A549 treated with Hydrocortisone at 1 μM for 4 hours (cell line): ENCODE data around the gene KLF13. TPM values are rescaled to one million over a fixed set of nuclear protein-coding genes. Genes with fewer than 3 reads are reported as not detected.

Experiments
- total RNA-seq: library from RNA; stranded (reverse); fragments of 200-300 nt; extraction: Qiagen RNA extraction; gene quantifications from 5 replicates; pipeline ENCODE4 v1.2.3, GENCODE V29; 2022

The KLF13 gene
- total RNA-seq: 99.1 to 126 TPM (median 116 TPM) in 5 replicates

GRCh38 chr15:31326156-31326874 is at the start of gene KLF13:
Gene KLF13 (plus strand): TSS chr15:31326835. CDS start chr15:31327213, 378 bp downstream.

Other genes starting within 250 kb of the KLF13 start
- not detected in 5 replicates for gene TRPM1, start 225.1 kb upstream of the KLF13 start, total RNA-seq